ENCODE data around the gene CCP110. TPM values are rescaled to one million over a fixed set of nuclear protein-coding genes. Genes with fewer than 3 reads are reported as not detected.

Gene CCP110
- total RNA-seq, 1 donor from 2014 or later: 7.0 TPM

- no peak for DNase-seq (ENCODE audit: low spot score)
- TF ChIP-seq CTCF (IDR thresholded peaks at IDR 0.05): no peak
- peaks cover 30% of the 10 kb centered on the region for H3K36me3 Mint-ChIP-seq (ENCODE audit: low read depth)
These were observed 50.9 kb downstream of the CCP110 start for GRCh38 chr16:19574615-19575014.

GRCh38 chr16:19578378-19578971 lies 54.7 kb downstream of the CCP110 start:
- peaks cover 47% of the 10 kb centered on the region for H3K36me3 Mint-ChIP-seq (ENCODE audit: low read depth)

More at GRCh38 chr16:19574615-19575014, 50.9 kb downstream of the CCP110 start:
- H3K27me3 Mint-ChIP-seq (ENCODE audit: low read depth): no peaks in the 10 kb centered on the region
- no peak overlapping the region for H3K27ac Mint-ChIP-seq (ENCODE audit: unreplicated experiment)
- H3K4me1 Mint-ChIP-seq (ENCODE audit: low read depth): no peaks in the 10 kb centered on the region
- H3K4me3 Mint-ChIP-seq (ENCODE audit: unreplicated experiment): no peak overlapping the region
- no peaks in the 10 kb centered on the region for H3K9me3 Mint-ChIP-seq (ENCODE audit: low read depth)

GRCh38 chr16:19582050-19582831 lies 58.5 kb downstream of the CCP110 start:
- H3K4me1 Mint-ChIP-seq (ENCODE audit: low read depth): no peaks in the 10 kb centered on the region
- peaks cover 44% of the 10 kb centered on the region for H3K36me3 Mint-ChIP-seq (ENCODE audit: low read depth)
- H3K27ac Mint-ChIP-seq (ENCODE audit: unreplicated experiment): no peak overlapping the region
- no peak overlapping the region for H3K4me3 Mint-ChIP-seq (ENCODE audit: unreplicated experiment)
- no peaks in the 10 kb centered on the region for H3K27me3 Mint-ChIP-seq (ENCODE audit: low read depth)
- H3K9me3 Mint-ChIP-seq (ENCODE audit: low read depth): peaks cover 5% of the 10 kb centered on the region
- DNase-seq (ENCODE audit: low spot score): no peak
- no peak for TF ChIP-seq CTCF (IDR thresholded peaks at IDR 0.05)

More at GRCh38 chr16:19578378-19578971, 54.7 kb downstream of the CCP110 start:
- H3K4me3 Mint-ChIP-seq (ENCODE audit: unreplicated experiment): no peak overlapping the region
- TF ChIP-seq CTCF (IDR thresholded peaks at IDR 0.05): no peak
- peaks cover 5% of the 10 kb centered on the region for H3K9me3 Mint-ChIP-seq (ENCODE audit: low read depth)
- H3K27ac Mint-ChIP-seq (ENCODE audit: unreplicated experiment): no peak overlapping the region
- DNase-seq (ENCODE audit: low spot score): no peak
- no peaks in the 10 kb centered on the region for H3K4me1 Mint-ChIP-seq (ENCODE audit: low read depth)
- H3K27me3 Mint-ChIP-seq (ENCODE audit: low read depth): no peaks in the 10 kb centered on the region

GRCh38 chr16:19583665-19584300 lies 60.0 kb downstream of the CCP110 start:
- Mint-ChIP-seq H3K27me3 (ENCODE audit: low read depth) (no peaks in the 10 kb centered on the region), H3K4me3 (ENCODE audit: unreplicated experiment) (no peak overlapping the region), H3K9me3 (ENCODE audit: low read depth) (peaks cover 5% of the 10 kb centered on the region), H3K4me1 (ENCODE audit: low read depth) (peaks cover 4% of the 10 kb centered on the region), H3K36me3 (ENCODE audit: low read depth) (peaks cover 42% of the 10 kb centered on the region), H3K27ac (ENCODE audit: unreplicated experiment) (no peak overlapping the region)
- DNase-seq (ENCODE audit: low spot score): no peak
- TF ChIP-seq CTCF (IDR thresholded peaks at IDR 0.05): peak; percentile 86

DNA sequence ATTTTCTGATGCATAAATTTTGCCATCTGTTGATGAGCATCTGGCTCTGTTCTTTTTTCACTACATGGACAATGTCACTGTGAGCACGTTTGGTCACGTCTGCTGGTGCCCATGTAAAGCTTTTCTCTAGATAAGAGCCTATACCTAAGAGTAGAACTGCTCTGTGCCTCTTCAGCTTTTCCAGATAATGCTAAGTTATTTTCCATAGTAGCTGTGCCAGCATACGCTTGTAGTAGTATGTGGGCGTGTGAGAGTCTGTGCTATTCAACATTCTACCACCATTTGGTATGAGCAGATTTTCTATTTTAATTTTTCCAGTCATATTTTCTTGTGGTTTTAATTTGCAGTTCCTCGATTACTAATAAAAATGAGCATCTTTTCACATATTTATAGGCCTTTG lies 64.9 kb downstream of the CCP110 start:
- no peak for DNase-seq (ENCODE audit: low spot score)
- H3K4me1 Mint-ChIP-seq (ENCODE audit: low read depth): peaks cover 21% of the 10 kb centered on the region
- H3K9me3 Mint-ChIP-seq (ENCODE audit: low read depth): no peaks in the 10 kb centered on the region
- peaks cover 21% of the 10 kb centered on the region for H3K36me3 Mint-ChIP-seq (ENCODE audit: low read depth)
- peak overlapping the region; percentile 85 for H3K27ac Mint-ChIP-seq (ENCODE audit: unreplicated experiment)
- no peaks in the 10 kb centered on the region for H3K27me3 Mint-ChIP-seq (ENCODE audit: low read depth)
- H3K4me3 Mint-ChIP-seq (ENCODE audit: unreplicated experiment): no peak overlapping the region
- no peak for TF ChIP-seq CTCF (IDR thresholded peaks at IDR 0.05)
